K562 (cell line): ENCODE results near the gene DTNB. TPM values are rescaled to one million over a fixed set of nuclear protein-coding genes. Genes with fewer than 3 reads are reported as not detected.

Experiments used
- ATAC-seq: fragments of 200-7000 bp; cut with Tn5 transposase; 3 replicates; pipeline ENCODE4 v1.9.1; 2020; ENCODE audit warnings: moderate library complexity
- BruUV-seq: library from RNA; stranded (reverse); fragments of 400-500 nt; replicated peaks from 2 replicates; lab custom pipeline; 2021; lab: Mats Ljungman, UMichigan
- CTCF ChIA-PET: fragments of 300-600 bp; formaldehyde crosslinking; extraction: SDS; loops from one replicate; lab custom pipeline; 2021; ENCODE audit warnings: low intra/inter-chr PET ratio; lab: Yijun Ruan, JAX
- POLR2A ChIA-PET: fragments of 300-600, 350-650 bp; sonication (Branson Sonifier 250); formaldehyde crosslinking; extraction: SDS; loops from one replicate; lab custom pipeline; 2021; ENCODE audit warnings: antibody characterized with exemption, inconsistent platforms; lab: Yijun Ruan, JAX
- DNase-seq, 4 experiments: peaks; one replicate each; pipeline versions ENCODE4 v3.0.0 to v3.0.0-alpha.2; 2011 to 2018; ENCODE audit warnings: low spot score in 3 of 4, mixed read lengths in 3 of 4; ENCODE audit errors: extremely low read depth in 1 of 4
- FAIRE-seq: peaks from 2 replicates; lab custom pipeline; 2011; peaks lifted over from hg19 to GRCh38; lab: Jason Lieb, UNC
- H2AFZ ChIP-seq: 2 replicates; pipeline ENCODE4 v1.6.0; 2011; ENCODE audit warnings: low read depth, low read length, control low read depth, inconsistent platforms
- H3K27ac ChIP-seq: fragments of 200-600 bp; 3 replicates; pipeline ENCODE4 v1.8.0; 2011; ENCODE audit warnings: low read depth, mild to moderate bottlenecking, control low read depth, inconsistent platforms, low read length, moderate library complexity, mixed read lengths; ENCODE audit errors: extremely low read depth
- H3K27me3 ChIP-seq, 2 experiments: fragments of 300-600 bp in 1 of 2; 2 replicates in 1 of 2; 3 replicates in 1 of 2; pipeline versions ENCODE4 v1.6.0 to v1.8.0; 2011; ENCODE audit warnings: inconsistent platforms in 2 of 2, low read length in 2 of 2, mild to moderate bottlenecking in 1 of 2, mixed read lengths in 1 of 2, moderate library complexity in 1 of 2; ENCODE audit not compliant: control insufficient read depth in 2 of 2, insufficient read depth in 2 of 2
- H3K36me3 ChIP-seq: fragments of 300-600 bp; 3 replicates; pipeline ENCODE4 v1.8.0; 2011; ENCODE audit warnings: mild to moderate bottlenecking, low read length, inconsistent platforms; ENCODE audit not compliant: control insufficient read depth, insufficient read depth
- H3K4me1 ChIP-seq, 2 experiments: fragments of 200-600 bp in 1 of 2; replicated peaks in 1 of 2; 2 replicates in 1 of 2; 3 replicates in 1 of 2; pipeline versions ENCODE4 v1.5.1 to v1.8.0; 2011; ENCODE audit warnings: inconsistent platforms in 2 of 2, low read length in 2 of 2, mild to moderate bottlenecking in 1 of 2, mixed read lengths in 1 of 2, moderate library complexity in 1 of 2; ENCODE audit not compliant: control insufficient read depth in 2 of 2, insufficient read depth in 2 of 2
- H3K4me2 ChIP-seq: 2 replicates; pipeline ENCODE4 v1.6.1; 2011; ENCODE audit warnings: low read length, control low read depth, inconsistent platforms, mixed read lengths; ENCODE audit not compliant: insufficient read depth
- H3K4me3 ChIP-seq: fragments of 200-600 bp; sonication (generic), shearing (Covaris generic); 2 replicates; pipeline ENCODE4 v1.5.1; 2016; ENCODE audit warnings: control low read depth, inconsistent platforms
- H3K79me2 ChIP-seq: fragments of 200-600 bp; 3 replicates; pipeline ENCODE4 v1.8.0; 2011; ENCODE audit warnings: low read length, inconsistent platforms; ENCODE audit not compliant: control insufficient read depth, insufficient read depth
- H3K9ac ChIP-seq, 2 experiments: 2 replicates each; pipeline versions ENCODE4 v1.6.0 to v1.6.1; 2011; ENCODE audit warnings: low read depth in 2 of 2, low read length in 2 of 2, control low read depth in 1 of 2, inconsistent platforms in 1 of 2, mild to moderate bottlenecking in 1 of 2, mixed read lengths in 1 of 2; ENCODE audit not compliant: insufficient read depth in 1 of 2
- H3K9me1 ChIP-seq: one replicate; pipeline ENCODE4 v1.6.0; 2011; ENCODE audit warnings: inconsistent platforms, mild to moderate bottlenecking, low read length, moderate library complexity; ENCODE audit not compliant: control insufficient read depth, insufficient read depth
- H3K9me3 ChIP-seq: replicated peaks from 2 replicates; pipeline ENCODE4 v1.5.1; 2011; ENCODE audit warnings: low read depth, low read length, inconsistent platforms; ENCODE audit not compliant: control insufficient read depth, insufficient read depth
- H4K20me1 ChIP-seq: replicated peaks from 2 replicates; pipeline ENCODE4 v1.6.1; 2011; ENCODE audit warnings: low read length, inconsistent platforms, mixed read lengths; ENCODE audit not compliant: control insufficient read depth, insufficient read depth
- ELK1 ChIP-seq: sonication (generic); formaldehyde crosslinking; IDR thresholded peaks from 2 replicates; pipeline ENCODE4 v1.8.1; 2022; ENCODE audit warnings: missing genetic modification reagents
- GTF2B ChIP-seq: IDR thresholded peaks from 2 replicates; pipeline ENCODE4 v1.6.1; 2011; ENCODE audit not compliant: insufficient read length; ENCODE audit errors: extremely low read depth
- MTA2 ChIP-seq: fragments of 450-650 bp; IDR thresholded peaks from 2 replicates; pipeline ENCODE4 v1.6.1; 2016; ENCODE audit warnings: low read depth
- NCOR1 ChIP-seq: fragments of 450-650 bp; IDR thresholded peaks from 2 replicates; pipeline ENCODE4 v1.6.1; 2016; ENCODE audit warnings: mild to moderate bottlenecking, moderate library complexity
- ZKSCAN3 ChIP-seq: fragments of 250-450 bp; sonication (Bioruptor Pico); IDR thresholded peaks from 2 replicates; pipeline ENCODE4 v1.4.0; 2020
- ZNF174 ChIP-seq: fragments of 250-450 bp; sonication (Bioruptor Pico); IDR thresholded peaks from 2 replicates; pipeline ENCODE4 v1.4.0; 2020; ENCODE audit warnings: mild to moderate bottlenecking
- WGBS: fragments of 100-300 bp; shearing (Covaris generic); methylation state at CpG from one replicate; pipeline ENCODE4 v1.1.6; 2016; ENCODE audit warnings: low coverage, mixed read lengths; ENCODE audit not compliant: insufficient coverage; ENCODE audit errors: missing lambda C conversion rate; 5-methylcytosine and 5-hydroxymethylcytosine counted together
- in situ Hi-C: fragments of 300-500 bp; cut with MboI; formaldehyde crosslinking; loops from 4 replicates; pipeline ENCODE4 v1.15.0; 2018; ENCODE audit warnings: inconsistent platforms, mixed read lengths
- intact Hi-C: fragments of 100-400 bp; cut with micrococcal nuclease; formaldehyde crosslinking; loops from 2 replicates; pipeline ENCODE4 v1.14.2; 2022
- polyA plus RNA-seq, 8 experiments: library from polyadenylated mRNA; depleted of rRNA in 4 of 8; stranded (reverse) in 5 of 8; unstranded in 3 of 8; fragments of >200 nt; fragmentation: Nextera tagmentation in 2 of 8; fragmentation: Illumina TruSeq in 1 of 8; extraction: Ambion mirVana in 2 of 8; extraction: Trizol in 1 of 8; gene quantifications; 2 replicates each; pipeline versions ENCODE4 v1.2.1 to v1.2.3, GENCODE V29; 2011 to 2014; ENCODE audit warnings: inconsistent platforms in 1 of 8, missing spikeins in 1 of 8
- total RNA-seq, 7 experiments: library from RNA; depleted of rRNA in 6 of 7; stranded (reverse); fragments of >200 nt in 6 of 7; fragmentation: Illumina TruSeq in 2 of 7; extraction: Trizol in 2 of 7; gene quantifications; 2 replicates each; pipeline versions ENCODE4 v1.2.1 to v1.2.3, GENCODE V29; 2011 to 2021; ENCODE audit warnings: low replicate concordance in 1 of 7
- TF ChIP-seq, protein P1 (sequence below), 2 experiments: fragments of 150-350 bp in 1 of 2; IDR thresholded peaks; 2 replicates each; pipeline ENCODE4 v1.6.1; 2012 to 2016; ENCODE audit warnings: low read depth in 2 of 2, low read length in 2 of 2, mild to moderate bottlenecking in 1 of 2, moderate library complexity in 1 of 2
- TF ChIP-seq, protein P2 (sequence below): fragments of 250-450 bp; sonication (Bioruptor Pico); IDR thresholded peaks from 2 replicates; pipeline ENCODE4 v1.8.0; 2022; ENCODE audit warnings: moderate library complexity, mild to moderate bottlenecking, inconsistent platforms

DTNB gene
- total and polyA plus RNA-seq, 9 of the 15 experiments (the other 6 are each of a cell fraction or from before 2014, with no cell fraction given), result 0.18 to 2.0 (median 0.77) TPM; not detected in 2

DNA sequence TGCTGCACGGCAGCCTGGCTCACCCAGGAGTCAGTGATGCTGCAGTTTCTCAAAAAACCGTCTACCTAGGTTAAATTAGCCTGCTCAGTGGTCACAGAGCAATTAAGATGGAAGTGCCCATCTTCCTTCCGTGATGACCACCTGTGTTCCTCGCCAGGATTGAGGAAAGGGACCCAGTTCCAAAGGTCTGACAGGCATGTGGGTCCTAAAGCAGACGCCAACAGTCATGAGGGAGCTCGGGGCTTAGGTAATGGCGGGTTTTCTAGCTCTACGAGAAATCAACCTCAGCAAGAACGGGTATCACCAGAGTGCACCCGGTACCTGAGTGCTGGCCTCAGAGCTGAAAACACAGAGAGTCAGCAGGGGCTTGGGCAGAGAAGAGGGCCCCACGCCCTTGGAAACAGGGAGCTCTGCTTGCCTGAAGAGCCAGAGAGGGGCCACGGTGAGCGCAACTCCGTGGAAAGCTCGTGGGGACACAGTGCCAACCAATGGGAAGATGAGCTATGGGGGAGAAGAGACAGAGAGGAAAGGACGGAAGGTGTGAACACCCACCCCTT, 297.3 kb downstream of the DTNB start:
- H3K79me2 ChIP-seq, result no peaks in the 10 kb centered on the region
- H3K4me2 ChIP-seq, result peak overlapping the region; percentile 32; the same call in 1 of the 2 replicates
- no peak overlapping the region for H2AFZ ChIP-seq
- intact Hi-C loops, result loop anchor here (10.0 kb wide), 1 partner anchor 211 kb away; the partner anchor contains the start of gene POMC
- ChIA-PET POLR2A (interaction anchor here (0.6 to 2.7 kb wide), 2 partner anchors 10 to 177 kb away, joined by 3 to 13 read pairs; no protein-coding TSS in a partner anchor), CTCF (interaction anchor here (1.0 kb wide), 1 partner anchor 146 kb away, joined by 4 read pairs; no protein-coding TSS in a partner anchor)
- no peaks in the 10 kb centered on the region for H3K36me3 ChIP-seq
- H3K4me3 ChIP-seq, result no peak overlapping the region
- TF ChIP-seq NCOR1, result no peak
- no peak for TF ChIP-seq ZNF174 (CRISPR knock-in tag)
- TF ChIP-seq GTF2B, result no peak
- TF ChIP-seq, protein P1, sequence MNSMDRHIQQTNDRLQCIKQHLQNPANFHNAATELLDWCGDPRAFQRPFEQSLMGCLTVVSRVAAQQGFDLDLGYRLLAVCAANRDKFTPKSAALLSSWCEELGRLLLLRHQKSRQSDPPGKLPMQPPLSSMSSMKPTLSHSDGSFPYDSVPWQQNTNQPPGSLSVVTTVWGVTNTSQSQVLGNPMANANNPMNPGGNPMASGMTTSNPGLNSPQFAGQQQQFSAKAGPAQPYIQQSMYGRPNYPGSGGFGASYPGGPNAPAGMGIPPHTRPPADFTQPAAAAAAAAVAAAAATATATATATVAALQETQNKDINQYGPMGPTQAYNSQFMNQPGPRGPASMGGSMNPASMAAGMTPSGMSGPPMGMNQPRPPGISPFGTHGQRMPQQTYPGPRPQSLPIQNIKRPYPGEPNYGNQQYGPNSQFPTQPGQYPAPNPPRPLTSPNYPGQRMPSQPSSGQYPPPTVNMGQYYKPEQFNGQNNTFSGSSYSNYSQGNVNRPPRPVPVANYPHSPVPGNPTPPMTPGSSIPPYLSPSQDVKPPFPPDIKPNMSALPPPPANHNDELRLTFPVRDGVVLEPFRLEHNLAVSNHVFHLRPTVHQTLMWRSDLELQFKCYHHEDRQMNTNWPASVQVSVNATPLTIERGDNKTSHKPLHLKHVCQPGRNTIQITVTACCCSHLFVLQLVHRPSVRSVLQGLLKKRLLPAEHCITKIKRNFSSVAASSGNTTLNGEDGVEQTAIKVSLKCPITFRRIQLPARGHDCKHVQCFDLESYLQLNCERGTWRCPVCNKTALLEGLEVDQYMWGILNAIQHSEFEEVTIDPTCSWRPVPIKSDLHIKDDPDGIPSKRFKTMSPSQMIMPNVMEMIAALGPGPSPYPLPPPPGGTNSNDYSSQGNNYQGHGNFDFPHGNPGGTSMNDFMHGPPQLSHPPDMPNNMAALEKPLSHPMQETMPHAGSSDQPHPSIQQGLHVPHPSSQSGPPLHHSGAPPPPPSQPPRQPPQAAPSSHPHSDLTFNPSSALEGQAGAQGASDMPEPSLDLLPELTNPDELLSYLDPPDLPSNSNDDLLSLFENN (IDR thresholded peaks at IDR 0.05; ENCODE audit: low read depth in 2 of 2, low read length in 2 of 2), result no peak
- TF ChIP-seq ELK1 (CRISPR knock-in tag), result no peak
- TF ChIP-seq ZKSCAN3 (CRISPR knock-in tag), result no peak
- TF ChIP-seq, protein P2, sequence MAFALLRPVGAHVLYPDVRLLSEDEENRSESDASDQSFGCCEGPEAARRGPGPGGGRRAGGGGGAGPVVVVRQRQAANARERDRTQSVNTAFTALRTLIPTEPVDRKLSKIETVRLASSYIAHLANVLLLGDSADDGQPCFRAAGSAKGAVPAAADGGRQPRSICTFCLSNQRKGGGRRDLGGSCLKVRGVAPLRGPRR, result no peak
- TF ChIP-seq MTA2, result no peak
- H3K9ac ChIP-seq, result 0 out of 4 replicates have a peak overlapping the region, but pooled peaks of 1 of the 2 experiments have one; percentile 10
- DNase-seq (no peak), ATAC-seq (no peak), FAIRE-seq (no peak)
- H3K9me1 ChIP-seq, result peaks cover 3% of the 10 kb centered on the region
- 3% methylated on average over 15 of the region's 16 CpGs for WGBS
- H3K27me3 ChIP-seq, result peaks cover 10 to 87% of the 10 kb centered on the region in 2 experiments; a peak in 3 of 5 replicates
- H3K4me1 ChIP-seq, result peaks cover 6 to 10% of the 10 kb centered on the region in 2 experiments; a peak in 3 of 5 replicates
- H3K9me3 ChIP-seq, result no peaks in the 10 kb centered on the region
- no TSS peak for BruUV-seq
- in situ Hi-C loops, result no loop called here
- no peak overlapping the region for H3K27ac ChIP-seq
- peaks cover 5% of the 10 kb centered on the region for H4K20me1 ChIP-seq
